GM19025 (cell line): ENCODE results near the gene TIMP2.
"Not testable (repeated sequence)": the region's sequence is repeated elsewhere in the genome, so short reads cannot be mapped to it uniquely, and the experiment has no call there.

Source experiments
- ATAC-seq: cut with Tn5 transposase; IDR thresholded peaks from one replicate; pipeline ENCODE4 v1.9.1; 2021; ENCODE audit warnings: mild to moderate bottlenecking, low read depth, moderate library complexity; ENCODE audit not compliant: unreplicated experiment

The TIMP2 gene

DNA sequence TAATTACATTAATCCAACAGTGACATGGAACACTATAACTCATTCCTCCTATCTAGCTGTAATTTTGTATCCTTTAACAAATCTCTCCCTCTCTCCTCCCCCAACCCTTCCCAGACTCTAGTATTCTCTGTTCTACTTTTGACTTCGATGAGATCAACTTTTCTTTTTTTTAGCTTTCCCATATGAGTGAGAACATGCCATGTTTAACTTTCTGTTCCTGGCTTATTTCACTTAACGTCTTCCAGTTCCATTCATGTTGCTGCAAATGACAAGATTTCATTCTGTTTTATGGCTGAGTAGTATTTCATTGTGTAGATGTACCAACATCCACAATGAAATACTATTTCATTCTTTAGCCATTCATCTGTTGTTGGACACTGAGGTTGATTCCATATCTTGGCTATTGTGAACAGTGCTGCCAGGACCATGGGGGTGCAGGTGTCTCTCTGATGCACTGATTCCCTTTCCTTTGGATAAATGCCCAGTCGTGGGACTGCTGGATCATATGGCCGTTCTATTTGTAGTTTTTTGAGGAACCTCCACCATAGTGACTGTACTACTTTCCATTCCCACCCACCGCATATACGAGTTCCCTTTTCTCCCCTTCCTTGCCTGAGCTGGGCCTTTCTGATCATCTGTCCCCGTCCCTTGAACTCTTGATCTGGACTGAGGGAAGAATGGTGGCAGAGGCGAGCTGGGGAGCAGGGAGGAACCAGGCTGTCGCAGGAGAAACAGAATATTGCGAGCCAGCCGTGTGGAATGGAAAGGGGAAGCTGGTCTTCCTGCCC lies 14.5 kb downstream of the TIMP2 start:
- ATAC-seq, result no peak

DNA sequence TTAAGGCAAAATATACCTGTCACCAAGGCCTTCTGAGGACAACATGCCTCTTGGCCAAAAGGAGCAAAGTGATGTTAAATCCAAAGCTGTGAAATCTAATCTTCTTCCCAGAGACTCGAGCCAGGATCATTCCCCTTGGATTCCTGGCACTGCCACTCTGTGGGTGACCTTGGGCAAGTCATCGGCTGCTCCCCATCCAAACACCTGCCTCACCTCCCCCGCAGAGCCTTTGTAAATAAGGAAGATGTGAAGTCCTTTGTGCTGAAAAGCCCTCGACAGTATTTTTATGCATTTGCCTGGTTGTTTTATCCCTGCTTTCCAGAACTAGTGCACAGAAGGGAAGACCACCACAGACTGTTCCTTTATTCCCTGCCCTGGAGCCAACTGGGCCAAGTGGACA lies 16.8 kb downstream of the TIMP2 start:
- ATAC-seq, result no peak

GRCh38 chr17:78905541-78905940 lies 19.6 kb downstream of the TIMP2 start:
- ATAC-seq, result no peak

GRCh38 chr17:78905116-78905515 lies 20.1 kb downstream of the TIMP2 start:
- no peak for ATAC-seq

GRCh38 chr17:78904371-78904770 lies 20.8 kb downstream of the TIMP2 start:
- no peak for ATAC-seq

- ATAC-seq, result no peak
Observed at GRCh38 chr17:78903101-78903779, 21.9 kb downstream of the TIMP2 start, which contains the start of gene CEP295NL. CEP295NL (minus strand) TSS chr17:78903201; CDS start chr17:78901828, 1,373 bp downstream.

DNA sequence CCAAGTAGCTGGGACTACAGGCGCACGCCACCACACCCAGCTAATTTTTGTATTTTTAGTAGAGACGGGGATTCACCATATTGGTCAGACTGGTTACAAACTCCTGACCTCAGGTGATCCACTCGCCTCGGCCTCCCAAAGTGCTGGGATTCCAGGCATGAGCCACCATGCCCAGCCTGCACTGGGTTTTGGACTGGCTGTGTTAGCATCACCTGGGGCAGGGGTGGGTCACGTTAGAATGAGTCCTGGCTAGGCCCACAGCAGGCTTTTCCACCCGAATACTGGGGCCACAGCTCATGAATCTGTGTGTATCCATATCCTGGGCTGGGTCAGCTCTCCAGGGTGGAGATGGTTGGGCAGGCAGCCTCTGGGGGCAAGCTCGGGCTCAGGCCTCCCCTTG lies 23.0 kb downstream of the TIMP2 start:
- not testable (repeated sequence) for ATAC-seq

GRCh38 chr17:78901806-78902205 lies 23.4 kb downstream of the TIMP2 start:
- ATAC-seq, result no peak

DNA sequence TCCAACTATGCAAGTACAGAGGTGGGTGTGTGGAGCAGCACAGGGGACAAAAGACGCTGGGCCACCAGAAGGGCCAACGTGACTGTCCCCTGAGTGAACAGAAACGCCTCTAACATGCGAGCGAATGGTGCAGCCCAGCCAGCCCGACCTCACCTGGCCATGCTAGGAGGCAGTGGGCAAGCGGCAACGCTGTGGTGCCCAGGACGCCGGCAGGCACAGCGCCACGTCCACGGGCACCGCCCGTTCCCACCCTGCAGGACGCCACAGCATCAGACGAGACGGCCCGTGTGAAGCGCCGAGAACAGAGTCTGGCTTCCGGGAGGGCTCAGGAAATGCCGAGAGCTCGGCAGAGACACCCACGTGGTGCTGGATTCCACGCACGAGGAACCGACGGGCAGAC lies 24.4 kb downstream of the TIMP2 start:
- no peak for ATAC-seq

DNA sequence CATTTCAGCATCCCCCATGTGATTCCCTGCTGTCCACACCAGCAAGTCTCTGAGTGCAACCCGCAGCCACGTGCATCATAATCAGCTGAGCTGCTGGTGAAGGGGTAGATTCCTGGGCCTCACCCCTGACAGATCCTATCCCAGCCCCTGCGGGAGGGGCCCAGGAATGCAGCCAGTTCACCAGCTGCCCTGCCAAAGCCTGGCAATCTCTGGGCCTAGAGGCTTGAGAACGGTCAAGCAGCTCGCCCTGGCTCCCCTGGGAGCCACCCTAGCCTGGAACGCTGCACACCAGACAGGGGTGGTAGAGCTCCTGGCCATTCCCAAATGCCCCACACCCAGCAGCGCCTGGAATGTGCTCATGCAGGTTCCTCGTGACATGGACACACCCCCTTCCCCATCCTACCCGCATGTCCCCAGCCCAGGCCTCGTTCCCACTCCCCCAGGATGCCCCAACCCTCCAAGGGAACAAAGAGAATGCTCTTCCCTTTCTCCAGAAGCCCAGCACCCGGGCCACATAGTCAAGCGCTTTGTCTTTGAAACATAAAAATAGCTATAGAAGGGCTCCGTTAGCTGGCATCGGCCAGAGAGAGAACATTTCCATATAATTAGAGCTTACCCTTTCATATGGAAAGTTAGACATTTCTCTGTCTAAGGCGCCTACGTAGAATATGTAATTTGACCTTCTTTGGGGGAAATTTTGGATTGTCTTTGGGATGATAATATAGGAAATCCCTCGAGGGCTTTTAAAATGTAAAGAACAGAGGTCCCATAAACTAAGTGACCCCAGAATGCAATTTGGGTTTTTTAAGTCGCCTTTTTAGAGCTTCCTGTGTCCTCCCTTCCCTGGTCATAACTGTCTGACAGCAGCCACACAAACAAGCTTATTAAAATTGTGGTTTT lies 25.6 kb downstream of the TIMP2 start:
- ATAC-seq, result no peak

DNA sequence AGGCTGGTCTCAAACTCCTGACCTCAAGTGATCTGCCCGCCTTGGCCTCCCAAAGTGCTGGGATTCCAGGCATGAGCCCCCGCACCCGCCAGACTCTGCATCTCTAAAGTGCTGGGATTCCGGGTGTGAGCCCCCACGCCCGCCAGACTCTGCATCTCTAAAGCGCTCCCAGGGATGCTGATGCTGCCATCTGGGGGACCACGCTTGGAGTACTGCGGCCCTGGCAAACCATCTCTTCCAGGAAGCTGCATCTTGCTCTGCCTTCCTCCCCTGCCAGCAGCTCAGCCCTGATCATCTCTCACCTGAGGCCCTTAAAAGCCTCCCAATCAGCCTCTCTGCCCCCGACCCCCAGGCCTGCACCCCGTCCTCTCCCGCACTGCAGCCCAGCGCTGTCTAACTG lies 26.2 kb downstream of the TIMP2 start:
- no peak for ATAC-seq

GRCh38 chr17:78898075-78898836 lies 26.9 kb downstream of the TIMP2 start:
- ATAC-seq, result no peak

DNA sequence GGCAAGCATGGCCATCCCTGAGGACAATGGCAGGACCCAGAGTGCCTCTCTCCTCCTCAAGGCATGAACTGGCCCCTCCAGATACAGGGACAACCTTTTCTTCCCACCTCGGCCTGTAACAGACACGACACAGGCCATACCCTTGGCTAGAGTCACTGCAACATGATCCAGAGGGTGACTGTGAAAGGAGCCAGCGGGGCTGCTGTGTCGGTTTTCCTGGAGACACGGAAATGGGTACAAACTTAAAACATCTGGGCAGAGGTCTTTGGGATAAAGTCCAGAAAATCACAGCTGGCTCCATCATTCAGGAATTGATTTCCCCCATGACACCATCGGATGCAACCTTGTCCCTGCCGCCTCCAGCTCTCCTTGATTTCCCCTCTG lies 27.5 kb downstream of the TIMP2 start:
- ATAC-seq, result no peak

GRCh38 chr17:78896834-78897663 lies 28.1 kb downstream of the TIMP2 start:
- no peak for ATAC-seq

DNA sequence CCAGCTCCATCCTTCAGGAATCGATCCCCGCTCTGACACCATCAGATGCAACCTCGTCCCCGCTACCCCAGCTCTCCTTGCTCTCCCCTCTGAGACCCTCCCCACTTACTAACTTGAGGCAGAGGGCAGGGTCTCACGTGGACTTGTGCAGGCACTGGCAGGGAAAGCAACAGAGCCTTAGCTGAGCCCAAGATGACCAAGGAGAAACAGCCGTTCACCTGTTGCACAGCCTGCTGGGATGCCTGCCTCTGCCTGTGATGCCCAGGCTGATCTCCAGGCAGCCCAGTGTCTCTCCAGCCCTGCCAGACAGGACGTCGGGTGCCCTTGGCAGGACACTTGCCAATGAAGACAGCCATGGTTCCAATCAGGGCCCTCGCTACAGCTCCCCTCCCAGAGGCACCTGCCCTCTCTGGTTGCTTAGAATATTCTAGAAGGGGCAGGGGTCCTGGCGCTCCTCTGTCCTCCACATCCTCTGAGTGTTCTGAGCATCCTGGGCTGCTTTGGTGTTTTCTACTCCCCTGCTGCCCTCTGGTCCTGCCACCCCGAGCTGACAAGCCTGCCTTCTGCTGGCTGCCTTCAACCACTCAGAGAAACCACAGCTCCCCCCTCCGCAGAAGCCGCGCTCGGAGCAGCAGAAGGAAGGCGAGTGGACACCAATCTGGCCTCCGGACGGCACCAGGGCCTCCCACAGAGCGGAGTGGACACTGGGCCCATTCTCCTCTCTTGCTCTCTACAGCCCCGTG lies 28.9 kb downstream of the TIMP2 start:
- no peak for ATAC-seq

GRCh38 chr17:78895322-78895721 lies 29.9 kb downstream of the TIMP2 start:
- no peak for ATAC-seq

DNA sequence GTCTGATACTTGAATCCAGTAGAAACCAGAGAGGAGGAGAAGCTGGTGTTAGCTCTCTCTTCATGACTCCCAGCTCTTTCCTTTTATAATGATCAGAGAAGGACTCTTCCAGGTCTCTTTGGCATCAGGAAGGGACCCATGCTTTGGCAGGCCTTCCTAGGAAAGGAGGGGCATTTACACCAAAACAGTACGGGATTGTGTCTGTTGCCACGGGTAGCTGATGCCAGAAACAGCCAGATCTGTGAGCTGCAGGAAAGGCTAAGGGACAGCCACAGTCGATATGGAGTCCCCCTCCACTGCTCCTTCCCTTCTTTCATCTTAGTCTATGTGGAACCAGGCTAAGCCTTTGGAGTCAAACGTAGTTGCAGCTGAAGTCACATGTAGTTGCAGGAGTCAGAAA lies 31.5 kb downstream of the TIMP2 start:
- no peak for ATAC-seq

DNA sequence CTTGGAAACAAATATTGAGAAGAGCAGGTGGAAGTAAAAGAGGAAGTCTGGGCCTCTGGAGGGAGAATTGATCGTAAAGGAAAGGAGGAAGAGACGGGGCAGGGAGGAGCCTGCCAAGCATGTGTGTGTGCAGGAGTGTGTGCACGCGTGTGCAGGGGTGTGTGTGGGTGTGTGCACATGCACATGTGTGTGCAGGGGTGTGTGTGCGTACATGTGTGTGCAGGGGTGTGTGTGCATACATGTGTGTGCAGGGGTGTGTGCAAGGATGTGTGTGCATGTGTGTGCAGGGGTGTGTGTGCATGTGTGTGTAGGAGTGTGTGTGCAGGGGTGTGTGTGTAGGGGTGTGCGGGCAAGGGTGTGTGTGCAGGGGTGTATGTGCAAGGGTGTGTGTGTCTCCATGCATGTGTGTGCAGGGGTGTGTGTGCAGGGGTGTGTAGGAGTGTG lies 32.2 kb downstream of the TIMP2 start:
- ATAC-seq, result no peak

DNA sequence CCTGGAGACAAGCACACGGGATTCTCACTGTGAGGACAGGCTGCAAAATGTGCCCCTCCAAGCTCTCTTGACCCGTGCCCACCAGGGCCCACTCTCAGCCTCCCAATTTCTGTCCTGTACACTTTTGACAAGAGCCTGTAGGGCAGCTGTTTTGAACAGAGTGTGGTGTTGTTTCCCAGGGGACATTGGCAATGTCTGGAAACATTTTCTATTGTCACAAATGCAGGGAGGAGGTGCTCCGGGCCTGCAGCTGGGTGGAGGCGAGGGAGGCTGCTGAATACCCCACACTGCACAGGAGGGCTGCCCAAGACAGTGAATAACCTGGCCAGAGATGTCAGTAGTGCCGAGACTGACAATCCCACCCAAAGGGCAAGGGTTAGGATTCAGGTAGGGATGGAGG lies 32.7 kb downstream of the TIMP2 start:
- no peak for ATAC-seq
